HUDEP-2 (cell line): Measurements from ENCODE around the gene SEMA6D.

Source experiments
- DNase-seq, 76 experiments: peaks; one replicate each; lab custom pipeline; 2025; ENCODE audit not compliant: unreplicated experiment in 76 of 76; lab: John Stamatoyannopoulos, UW

The SEMA6D gene

GRCh38 chr15:47784820-47785219, 67.5 kb downstream of the SEMA6D start:
- DNase-seq, result no peak

GRCh38 chr15:47786371-47786770, 69.1 kb downstream of the SEMA6D start:
- no peak for DNase-seq

GRCh38 chr15:47787875-47788274, 70.6 kb downstream of the SEMA6D start:
- DNase-seq, result no peak

GRCh38 chr15:47788685-47789084, 71.4 kb downstream of the SEMA6D start:
- DNase-seq, result no peak

- no peak for DNase-seq
Observed at GRCh38 chr15:47791161-47791560, 73.9 kb downstream of the SEMA6D start.

- no peak for DNase-seq
Observed at GRCh38 chr15:47792231-47792630, 74.9 kb downstream of the SEMA6D start.

GRCh38 chr15:47794252-47794914, 77.1 kb downstream of the SEMA6D start:
- no peak for DNase-seq

GRCh38 chr15:47795864-47796263, 78.6 kb downstream of the SEMA6D start:
- no peak for DNase-seq

GRCh38 chr15:47796339-47796738, 79.0 kb downstream of the SEMA6D start:
- no peak for DNase-seq

- no peak for DNase-seq
Observed at GRCh38 chr15:47796830-47797229, 79.5 kb downstream of the SEMA6D start.

GRCh38 chr15:47801522-47801921, 84.2 kb downstream of the SEMA6D start:
- no peak for DNase-seq

- no peak for DNase-seq
Observed at GRCh38 chr15:47802216-47802615, 84.9 kb downstream of the SEMA6D start.

GRCh38 chr15:47803767-47804166, 86.5 kb downstream of the SEMA6D start:
- no peak for DNase-seq

GRCh38 chr15:47804733-47805132, 87.4 kb downstream of the SEMA6D start:
- DNase-seq, result no peak

- DNase-seq, result no peak
Observed at GRCh38 chr15:47806008-47806407, 88.7 kb downstream of the SEMA6D start.

- DNase-seq, result no peak
Observed at GRCh38 chr15:47811172-47811571, 93.9 kb downstream of the SEMA6D start.

GRCh38 chr15:47812470-47812999, 95.2 kb downstream of the SEMA6D start:
- DNase-seq, result no peak

- DNase-seq, result no peak
Observed at GRCh38 chr15:47813748-47814384, 96.6 kb downstream of the SEMA6D start.

GRCh38 chr15:47814620-47815019, 97.3 kb downstream of the SEMA6D start:
- no peak for DNase-seq

GRCh38 chr15:47817969-47818548, 100.8 kb downstream of the SEMA6D start:
- DNase-seq, result no peak

GRCh38 chr15:47819158-47819557, 101.9 kb downstream of the SEMA6D start:
- no peak for DNase-seq
